T-helper 2 cell (primary cell): ENCODE measurements around the gene NPHS1.

Experiments used
- DNase-seq, 5 experiments: peaks; one replicate each; pipeline versions ENCODE4 v3.0.0 to v3.0.0-alpha.2; 2012 to 2022

The NPHS1 gene

GRCh38 chr19:35786299-35787160 lies 65.8 kb downstream of the NPHS1 start:
- DNase-seq = no peak

GRCh38 chr19:35785339-35785627 lies 67.0 kb downstream of the NPHS1 start:
- DNase-seq = no peak

GRCh38 chr19:35784503-35785338 lies 67.6 kb downstream of the NPHS1 start:
- DNase-seq = no peak

GRCh38 chr19:35783469-35784434 lies 68.6 kb downstream of the NPHS1 start:
- DNase-seq = no peak

GRCh38 chr19:35782589-35782988 lies 69.7 kb downstream of the NPHS1 start:
- DNase-seq = no peak

GRCh38 chr19:35781650-35782049 lies 70.7 kb downstream of the NPHS1 start:
- DNase-seq = no peak

GRCh38 chr19:35780717-35781116 lies 71.6 kb downstream of the NPHS1 start:
- DNase-seq = no peak

GRCh38 chr19:35780058-35780457 lies 72.2 kb downstream of the NPHS1 start:
- DNase-seq = no peak

- DNase-seq = no peak
Observed at GRCh38 chr19:35779033-35779432, 73.3 kb downstream of the NPHS1 start.

GRCh38 chr19:35777961-35778360 lies 74.3 kb downstream of the NPHS1 start:
- DNase-seq = no peak

GRCh38 chr19:35777086-35777841 lies 75.0 kb downstream of the NPHS1 start:
- DNase-seq = no peak

GRCh38 chr19:35776102-35776788 lies 76.1 kb downstream of the NPHS1 start:
- no peak for DNase-seq
